K562 (cell line): ENCODE measurements around the gene OR10H5. TPM values are rescaled to one million over a fixed set of nuclear protein-coding genes. Genes with fewer than 3 reads are reported as not detected.

Experiments
- ARHGAP35 ChIP-seq: fragments of 450-650 bp; IDR thresholded peaks from 2 replicates; pipeline ENCODE4 v1.6.1; 2018; ENCODE audit not compliant: partially characterized antibody
- FOXA3 ChIP-seq, 2 experiments: fragments of 450-650 bp in 1 of 2; sonication (generic) in 1 of 2; formaldehyde crosslinking; IDR thresholded peaks in 1 of 2; conservative IDR thresholded peaks in 1 of 2; 2 replicates each; pipeline versions ENCODE4 v1.4.0 to v1.8.0; 2020 to 2022; ENCODE audit warnings: mild to moderate bottlenecking in 2 of 2, missing genetic modification reagents in 1 of 2
- FOXM1 ChIP-seq, 2 experiments: fragments of 450-650 bp in 1 of 2; sonication (generic) in 1 of 2; formaldehyde crosslinking in 1 of 2; IDR thresholded peaks; 2 replicates each; pipeline versions ENCODE4 v1.6.1 to v1.9.0; 2017 to 2022; ENCODE audit warnings: low read depth in 2 of 2, mild to moderate bottlenecking in 2 of 2, missing genetic modification reagents in 1 of 2, moderate library complexity in 1 of 2
- HIVEP1 ChIP-seq: fragments of 250-450 bp; sonication (Bioruptor Pico); IDR thresholded peaks from 2 replicates; pipeline ENCODE4 v1.4.0; 2020; ENCODE audit warnings: mild to moderate bottlenecking
- KAT7 ChIP-seq: sonication (generic); formaldehyde crosslinking; IDR thresholded peaks from 2 replicates; pipeline ENCODE4 v1.8.0; 2022; ENCODE audit warnings: missing genetic modification reagents, mild to moderate bottlenecking, borderline replicate concordance
- MXD1 ChIP-seq: fragments of 250-450 bp; sonication (Bioruptor Pico); IDR thresholded peaks from 2 replicates; pipeline ENCODE4 v1.8.0; 2021; ENCODE audit warnings: borderline replicate concordance, mild to moderate bottlenecking, moderate library complexity; ENCODE audit not compliant: poor library complexity, severe bottlenecking
- PRPF4 ChIP-seq: fragments of 200-400 bp; formaldehyde crosslinking; IDR thresholded peaks from one replicate; pipeline ENCODE4 v1.6.1; 2017; ENCODE audit warnings: low read length, low read depth, mild to moderate bottlenecking; ENCODE audit not compliant: insufficient read depth, poor library complexity, severe bottlenecking
- RB1 ChIP-seq: fragments of 450-650 bp; IDR thresholded peaks from 2 replicates; pipeline ENCODE4 v1.6.1; 2017; ENCODE audit warnings: low read depth, mild to moderate bottlenecking
- RNF219 ChIP-seq: fragments of 250-450 bp; sonication (Bioruptor Pico); IDR thresholded peaks from 2 replicates; pipeline ENCODE4 v1.5.0; 2022; ENCODE audit warnings: mild to moderate bottlenecking
- ZNF274 ChIP-seq: IDR thresholded peaks from 2 replicates; pipeline ENCODE4 v1.6.1; 2011; ENCODE audit warnings: low read depth, mild to moderate bottlenecking, low read length, moderate library complexity, borderline replicate concordance
- ZNF561 ChIP-seq: fragments of 450-650 bp; formaldehyde crosslinking; conservative IDR thresholded peaks from 2 replicates; pipeline ENCODE4 v1.4.0; 2020; ENCODE audit warnings: mild to moderate bottlenecking, moderate library complexity
- ZNF75A ChIP-seq: fragments of 450-650 bp; formaldehyde crosslinking; IDR thresholded peaks from 2 replicates; pipeline ENCODE4 v1.4.0; 2020; ENCODE audit warnings: mild to moderate bottlenecking
- polyA plus RNA-seq, 8 experiments: library from polyadenylated mRNA; depleted of rRNA in 4 of 8; stranded (reverse) in 5 of 8; unstranded in 3 of 8; fragments of >200 nt; fragmentation: Nextera tagmentation in 2 of 8; fragmentation: Illumina TruSeq in 1 of 8; extraction: Ambion mirVana in 2 of 8; extraction: Trizol in 1 of 8; gene quantifications; 2 replicates each; pipeline versions ENCODE4 v1.2.1 to v1.2.3, GENCODE V29; 2011 to 2014; ENCODE audit warnings: inconsistent platforms in 1 of 8, missing spikeins in 1 of 8
- total RNA-seq, 7 experiments: library from RNA; depleted of rRNA in 6 of 7; stranded (reverse); fragments of >200 nt in 6 of 7; fragmentation: Illumina TruSeq in 2 of 7; extraction: Trizol in 2 of 7; gene quantifications; 2 replicates each; pipeline versions ENCODE4 v1.2.1 to v1.2.3, GENCODE V29; 2011 to 2021; ENCODE audit warnings: low replicate concordance in 1 of 7

OR10H5 gene
- total and polyA plus RNA-seq, 9 of the 15 experiments (the other 6 are each of a cell fraction or from before 2014, with no cell fraction given), result not detected

- peak; percentile 10 for TF ChIP-seq MXD1 (CRISPR knock-in tag)
- TF ChIP-seq KAT7 (CRISPR knock-in tag), result no peak
- no peak for TF ChIP-seq RNF219 (CRISPR knock-in tag)
- TF ChIP-seq PRPF4, result no peak
- TF ChIP-seq ARHGAP35, result no peak
- no peak for TF ChIP-seq ZNF274
- peak; percentile 53 for TF ChIP-seq FOXM1 (IDR thresholded peaks at IDR 0.05; ENCODE audit: low read depth)
- TF ChIP-seq FOXM1 (CRISPR knock-in tag; IDR thresholded peaks at IDR 0.05; ENCODE audit: low read depth), result no peak
- no peak for TF ChIP-seq HIVEP1 (CRISPR knock-in tag)
- 0 out of 4 replicates have a peak, but pooled peaks of 1 of the 2 experiments have one; percentile 20 for TF ChIP-seq FOXA3 (CRISPR knock-in tag; conservative IDR thresholded peaks at IDR 0.05 in 1 of 2, IDR thresholded peaks at IDR 0.05 in 1 of 2)
- TF ChIP-seq RB1, result no peak
- no peak for TF ChIP-seq ZNF561 (CRISPR knock-in tag)
- no peak for TF ChIP-seq ZNF75A
Measured at GRCh38 chr19:15837221-15837731, 49.8 kb downstream of the OR10H5 start (continued).
